ENCODE measurements around the gene TRAFD1. TPM values are rescaled to one million over a fixed set of nuclear protein-coding genes. Genes with fewer than 3 reads are reported as not detected.

The TRAFD1 gene
- total RNA-seq, 1 donor from 2014 or later, result 17.4 TPM

DNA sequence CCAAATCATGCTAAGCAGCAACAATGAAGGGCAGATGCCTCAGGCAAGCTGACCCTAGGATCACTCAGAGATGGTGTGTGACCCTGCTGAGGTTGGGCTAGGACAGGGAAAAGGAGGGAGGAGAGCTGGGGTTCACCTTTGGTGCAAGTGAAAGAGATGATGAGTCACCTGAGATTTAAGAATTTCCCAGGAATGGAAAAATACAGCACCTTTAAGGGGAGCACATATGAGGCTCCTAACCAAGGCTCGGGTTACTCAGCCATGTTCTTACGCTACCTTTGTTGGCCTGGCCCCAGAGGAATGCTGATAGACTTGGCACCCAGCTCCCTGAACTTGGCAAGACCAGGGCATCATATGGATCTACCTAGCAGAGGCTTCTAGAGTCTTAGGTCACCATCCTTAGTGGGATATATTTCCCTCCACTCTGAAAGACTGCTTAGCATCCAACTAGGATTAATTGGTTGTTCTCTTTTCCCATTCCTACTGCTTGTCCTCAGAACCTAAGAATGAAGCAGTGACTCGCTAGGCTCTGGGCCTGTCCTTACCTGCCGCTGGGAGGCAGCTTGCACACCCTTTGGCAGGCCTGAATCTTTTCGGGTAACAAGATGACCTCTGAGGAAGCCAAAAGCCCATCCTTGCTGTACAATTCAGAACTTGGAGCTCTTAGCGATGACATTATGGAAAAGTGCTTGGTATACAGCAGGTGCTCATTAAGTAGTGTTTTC, 12.8 kb upstream of the TRAFD1 start:
- DNase-seq (ENCODE audit: low spot score), result peak; percentile 22

DNA sequence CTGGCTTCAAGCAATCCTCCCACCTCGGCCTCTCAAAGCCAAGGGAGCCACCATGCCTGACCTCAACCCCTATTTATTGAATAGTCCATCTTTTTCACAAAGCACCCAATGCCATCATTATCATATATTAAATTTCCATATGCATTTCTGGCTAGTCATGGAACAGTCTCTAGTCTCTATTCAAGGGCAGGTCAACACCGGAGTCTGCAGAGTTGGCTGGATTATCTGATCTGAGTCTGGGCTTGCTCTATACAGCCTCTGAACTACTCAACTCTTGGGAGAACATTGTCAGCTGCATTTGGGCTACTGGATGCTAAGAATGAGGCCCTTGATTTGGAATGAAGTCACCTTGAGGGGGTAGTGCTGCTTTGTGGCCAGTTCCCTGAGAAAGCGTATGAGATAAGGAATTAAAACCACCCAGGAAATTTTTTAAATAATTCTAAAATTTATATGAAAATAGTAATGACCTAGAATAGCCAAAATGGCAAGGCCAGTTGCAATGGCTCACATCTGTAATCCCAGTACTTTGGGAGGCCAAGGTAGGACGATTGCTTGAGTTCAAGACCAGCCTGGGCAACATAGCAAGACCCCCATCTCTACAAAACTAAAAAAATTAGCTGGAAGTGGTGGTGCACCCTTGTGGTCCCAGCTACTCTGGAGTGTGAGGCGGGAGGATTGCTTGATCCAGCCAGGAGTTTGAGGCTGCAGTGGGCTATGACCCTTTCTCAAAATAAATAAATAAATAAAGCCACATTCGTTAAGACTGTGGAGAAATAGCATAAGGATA, 9.9 kb upstream of the TRAFD1 start:
- DNase-seq (ENCODE audit: low spot score), result peak; percentile 24

DNA sequence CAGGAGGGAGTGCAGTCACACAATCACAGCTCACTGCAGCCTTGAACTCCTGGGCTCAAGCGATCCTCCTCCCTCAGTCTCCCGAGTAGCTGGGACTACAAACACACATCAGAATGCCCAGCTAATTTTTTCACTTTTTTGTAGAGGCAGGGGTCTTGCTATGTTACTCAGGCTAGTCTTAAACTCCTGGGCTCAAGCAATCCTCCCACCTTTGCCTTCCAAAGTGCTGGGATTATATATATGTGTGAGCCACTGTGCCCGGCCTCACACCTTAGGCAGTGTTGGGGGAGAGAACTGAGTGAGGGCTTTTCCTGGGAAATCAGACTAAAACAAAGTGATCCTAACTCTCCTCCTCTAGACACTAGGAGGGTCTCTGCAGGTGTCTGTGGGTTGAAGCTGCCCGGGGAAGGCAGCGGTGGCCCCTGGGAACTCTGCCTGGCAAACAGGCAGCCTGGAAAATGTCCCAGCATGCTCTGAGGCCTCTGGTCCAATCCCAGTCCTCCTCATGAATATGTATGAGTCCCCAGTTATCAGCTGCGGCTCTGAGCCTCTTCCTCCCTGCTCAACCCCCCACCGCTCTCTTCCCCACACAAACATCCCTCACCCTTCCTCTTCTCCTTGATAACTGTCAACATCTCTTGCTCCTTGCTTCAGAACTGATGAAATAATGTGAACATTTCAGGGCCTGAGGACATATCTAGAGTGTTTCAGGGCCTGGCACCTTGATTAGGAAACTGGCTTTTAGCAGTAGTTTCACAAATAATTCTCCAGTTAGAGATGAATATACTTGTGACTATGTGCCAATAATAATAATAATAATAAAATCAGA, 8.9 kb upstream of the TRAFD1 start:
- DNase-seq (ENCODE audit: low spot score), result peak; percentile 88

DNA sequence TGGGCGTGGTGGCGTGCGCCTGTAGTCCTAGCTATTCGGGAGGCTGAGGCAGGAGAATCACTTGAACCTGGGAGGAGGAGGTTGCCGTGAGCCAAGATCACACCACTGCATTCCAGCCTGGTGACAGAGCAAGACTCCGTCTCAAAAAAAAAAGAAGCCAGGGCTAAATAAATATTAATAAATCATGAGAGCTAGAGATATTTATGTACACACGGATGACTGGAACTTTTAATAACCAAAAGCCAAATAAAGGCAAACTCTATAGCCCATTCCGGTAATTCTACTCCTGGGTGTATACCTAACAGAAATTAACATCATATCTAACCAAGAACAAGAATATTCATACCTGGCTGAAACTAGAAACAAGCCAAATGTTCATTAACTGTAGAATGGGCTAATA, 7.7 kb upstream of the TRAFD1 start:
- DNase-seq (ENCODE audit: low spot score), result no peak

DNA sequence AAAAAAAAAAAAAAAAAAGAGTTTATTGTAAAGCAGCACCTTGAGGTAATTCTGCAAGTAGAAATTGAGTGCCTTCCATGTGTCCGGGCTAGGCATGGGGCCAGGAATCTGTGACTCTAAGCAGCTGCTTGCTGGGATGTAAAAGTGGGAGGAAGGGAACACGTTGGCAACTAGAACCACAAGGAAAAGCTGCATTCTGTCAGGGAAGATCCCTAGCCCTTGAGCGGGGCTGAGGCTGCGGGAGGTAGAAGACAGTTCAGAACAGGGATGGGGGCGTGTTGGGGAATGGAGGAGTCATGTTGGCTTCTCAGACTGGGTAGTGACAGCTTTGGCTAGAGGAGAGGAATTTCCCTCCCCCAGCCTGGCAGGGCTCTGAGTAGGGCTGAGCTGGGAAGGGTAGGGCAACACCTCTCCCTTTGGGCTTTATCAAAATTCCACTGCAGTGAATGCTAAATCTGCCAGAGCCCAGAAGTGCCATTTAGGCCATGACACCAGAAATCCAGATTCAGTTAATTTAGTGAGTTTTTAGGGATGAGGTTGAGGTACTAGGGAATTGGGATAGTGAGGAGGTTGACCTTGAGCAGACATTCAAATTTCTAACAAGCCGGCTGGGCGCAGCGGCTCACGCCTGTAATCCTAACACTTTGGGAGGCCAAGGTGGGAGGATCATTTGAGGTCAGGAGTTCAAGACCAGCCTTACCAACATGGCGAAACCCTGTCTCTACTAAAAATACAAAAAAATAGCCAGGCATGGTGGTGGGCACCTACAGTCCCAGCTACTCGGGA, 3.4 kb upstream of the TRAFD1 start:
- peak; percentile 86 for DNase-seq (ENCODE audit: low spot score)

DNA sequence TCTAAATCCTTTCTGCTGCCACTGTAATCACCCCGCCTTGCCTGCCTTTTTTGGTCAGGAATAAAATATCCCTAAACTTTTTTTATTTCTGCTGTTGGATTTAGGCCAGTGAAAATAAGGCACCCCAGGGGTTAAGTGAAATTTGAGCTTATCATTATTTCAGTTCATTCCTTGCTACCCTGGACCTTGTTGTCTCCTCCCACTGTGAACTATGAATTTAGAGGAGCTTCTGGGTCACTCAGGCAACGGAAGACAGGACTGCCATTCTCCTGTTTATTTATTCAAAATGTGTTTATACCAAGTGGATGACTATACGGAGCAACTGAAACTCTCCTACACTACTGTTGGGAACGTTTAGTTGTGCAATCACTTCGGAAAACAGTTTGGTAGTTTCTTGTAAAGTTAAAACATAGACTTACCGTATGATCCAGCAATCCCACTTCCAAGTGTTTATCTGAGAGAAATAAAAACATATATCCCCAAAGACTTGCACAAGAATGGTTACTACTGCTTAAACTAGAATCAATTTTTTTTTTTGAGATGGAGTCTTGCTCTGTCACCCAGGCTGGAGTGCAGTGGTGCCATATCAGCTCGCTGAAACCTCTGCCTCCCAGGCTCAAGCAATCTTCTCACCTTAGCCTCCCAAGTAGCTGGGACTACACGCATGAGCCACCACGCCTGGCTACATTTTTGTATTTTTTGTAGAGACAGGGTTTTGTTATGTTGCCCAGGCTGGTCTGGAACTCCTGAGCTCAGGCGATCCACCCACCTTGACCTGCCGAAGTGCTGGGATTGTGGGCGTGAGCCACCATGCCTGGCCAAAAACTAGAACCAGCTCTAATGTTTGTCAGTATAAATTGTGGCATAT, 2.3 kb upstream of the TRAFD1 start:
- DNase-seq (ENCODE audit: low spot score), result peak; percentile 68

DNA sequence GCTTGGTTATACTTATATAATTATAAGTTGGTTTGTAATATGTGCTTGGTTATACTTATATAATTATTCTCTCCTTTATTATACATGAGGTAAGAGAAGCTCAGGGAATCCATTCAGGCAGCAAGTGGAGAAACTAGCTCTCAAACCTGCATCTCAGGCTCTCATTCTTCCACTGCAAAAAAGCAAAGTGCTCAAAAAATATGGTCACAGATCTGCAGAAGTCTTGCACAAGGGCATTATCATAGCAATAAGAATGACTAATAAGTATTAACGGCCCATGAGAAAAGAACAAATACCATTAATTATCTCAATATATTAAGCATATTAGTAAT, 476 bp upstream of the TRAFD1 start:
- no peak for DNase-seq (ENCODE audit: low spot score)

DNA sequence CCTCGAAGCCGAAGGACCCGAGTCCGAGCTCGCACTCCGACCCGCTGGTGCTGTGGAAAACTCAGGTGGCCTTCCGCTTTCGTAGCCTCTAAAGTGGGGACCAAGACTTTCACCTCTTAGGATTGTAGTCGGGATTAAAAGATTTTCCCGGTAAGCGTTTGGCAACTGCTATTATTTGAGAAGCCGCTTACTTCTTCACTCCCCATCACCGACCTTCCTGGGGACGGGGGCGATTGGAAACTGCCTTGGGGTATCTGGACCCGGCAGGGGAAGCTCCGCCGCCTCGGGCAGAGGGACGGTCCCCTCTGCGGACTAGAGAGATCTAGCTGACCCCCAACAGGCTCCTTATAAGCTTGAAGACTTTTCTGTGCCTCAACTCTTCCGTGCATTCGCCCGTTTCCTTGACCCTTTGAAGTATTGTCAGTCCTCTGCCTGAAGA, 659 bp downstream of the TRAFD1 start:
- peak; percentile 72 for DNase-seq (ENCODE audit: low spot score)

DNA sequence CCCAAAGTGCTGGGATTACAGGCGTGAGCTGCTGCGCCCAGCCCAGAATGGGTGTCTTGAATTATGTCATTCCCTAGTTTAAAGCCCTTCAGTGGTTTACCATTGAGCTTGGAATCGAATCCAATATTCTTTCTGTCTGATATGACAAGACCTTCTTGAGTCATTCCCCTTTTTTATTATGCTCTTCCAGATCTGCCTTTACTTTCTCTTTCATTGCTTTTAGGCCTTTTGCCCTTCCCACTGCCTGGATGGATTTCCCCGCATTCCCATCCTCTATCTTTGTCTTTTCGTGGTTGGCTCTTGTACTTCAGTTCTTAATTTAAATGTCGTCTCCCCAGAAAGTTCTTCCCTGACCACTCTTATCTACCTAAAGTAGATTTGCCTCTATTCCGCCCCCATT, 1.6 kb downstream of the TRAFD1 start:
- DNase-seq (ENCODE audit: low spot score), result no peak

DNA sequence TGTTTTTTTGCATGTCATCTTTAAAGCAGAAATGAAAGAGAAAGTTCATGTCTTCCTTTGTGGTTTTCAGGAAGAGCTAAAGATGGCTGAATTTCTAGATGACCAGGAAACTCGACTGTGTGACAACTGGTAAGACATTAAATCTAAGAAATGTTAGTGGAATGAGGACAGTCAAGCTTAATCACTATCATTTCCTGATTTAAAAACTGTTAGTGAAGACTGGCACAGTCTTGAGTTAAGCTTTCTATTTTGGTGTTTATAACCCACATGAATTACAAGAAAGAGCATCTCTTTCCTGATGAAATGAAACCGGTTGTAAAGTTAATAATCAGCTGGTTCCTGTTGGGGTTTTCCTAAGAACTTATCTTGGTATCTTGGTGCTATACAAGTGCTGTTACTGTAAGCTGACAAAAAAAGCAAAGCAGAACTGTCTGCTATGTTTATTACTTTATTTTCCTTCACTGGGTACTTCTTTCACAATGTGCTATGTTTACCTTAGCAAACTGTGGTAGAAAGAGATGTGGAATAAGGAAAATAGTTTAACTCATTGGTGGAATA, 5.2 kb downstream of the TRAFD1 start:
- no peak for DNase-seq (ENCODE audit: low spot score)

DNA sequence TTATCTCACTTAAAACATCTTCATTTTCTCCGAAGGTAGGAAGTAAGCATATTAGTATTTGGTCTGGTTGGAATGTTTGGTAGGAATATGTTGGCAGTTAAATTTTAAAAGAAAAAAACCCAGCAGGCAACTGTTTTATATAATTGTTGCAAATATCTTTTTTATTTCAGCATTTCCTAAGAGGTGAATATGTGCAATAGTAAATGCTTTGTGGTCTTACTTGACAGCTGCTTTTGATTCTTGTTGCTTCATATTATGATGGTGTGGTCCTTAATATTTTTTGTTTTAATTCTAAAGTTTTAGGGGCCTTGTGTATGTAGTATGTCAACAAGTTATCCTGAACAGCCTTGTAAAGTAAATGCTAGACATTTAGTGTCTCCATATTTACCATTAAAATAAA, 6.3 kb downstream of the TRAFD1 start:
- no peak for DNase-seq (ENCODE audit: low spot score)

DNA sequence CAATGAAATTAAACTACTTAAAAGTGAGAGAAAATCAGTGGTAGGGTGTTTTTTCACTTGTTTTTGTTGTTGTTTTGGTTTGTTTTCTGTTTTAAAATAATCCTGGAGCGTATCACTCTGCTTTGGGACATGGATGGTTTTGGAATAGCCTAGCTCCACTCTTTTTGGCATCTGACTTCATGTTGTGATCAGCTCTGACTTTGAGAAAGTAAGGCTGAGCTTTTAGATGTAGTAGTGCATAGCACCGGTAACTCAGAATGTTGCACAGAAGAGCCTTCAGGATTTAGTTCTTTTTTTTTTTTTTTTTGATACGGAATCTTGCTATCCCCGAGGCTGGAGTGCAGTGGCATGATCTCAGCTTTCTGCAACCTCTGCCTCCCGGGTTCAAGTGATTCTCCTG, 8.1 kb downstream of the TRAFD1 start:
- no peak for DNase-seq (ENCODE audit: low spot score)

DNA sequence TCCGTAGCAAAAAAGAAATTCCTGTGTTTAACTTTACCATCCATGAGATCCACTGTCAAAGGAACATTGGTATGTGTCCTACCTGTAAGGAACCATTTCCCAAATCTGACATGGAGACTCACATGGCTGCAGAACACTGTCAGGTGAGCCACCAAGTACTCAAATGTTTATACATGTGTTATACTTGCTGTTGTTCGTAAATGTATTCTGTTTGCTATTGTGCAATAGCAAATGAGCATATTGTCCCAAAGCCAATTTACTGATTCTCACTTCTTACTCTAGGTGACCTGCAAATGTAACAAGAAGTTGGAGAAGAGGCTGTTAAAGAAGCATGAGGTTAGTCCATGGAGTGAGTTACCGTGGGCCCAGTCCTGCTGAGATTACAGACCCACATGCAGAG, 9.4 kb downstream of the TRAFD1 start:
- DNase-seq (ENCODE audit: low spot score), result no peak

DNA sequence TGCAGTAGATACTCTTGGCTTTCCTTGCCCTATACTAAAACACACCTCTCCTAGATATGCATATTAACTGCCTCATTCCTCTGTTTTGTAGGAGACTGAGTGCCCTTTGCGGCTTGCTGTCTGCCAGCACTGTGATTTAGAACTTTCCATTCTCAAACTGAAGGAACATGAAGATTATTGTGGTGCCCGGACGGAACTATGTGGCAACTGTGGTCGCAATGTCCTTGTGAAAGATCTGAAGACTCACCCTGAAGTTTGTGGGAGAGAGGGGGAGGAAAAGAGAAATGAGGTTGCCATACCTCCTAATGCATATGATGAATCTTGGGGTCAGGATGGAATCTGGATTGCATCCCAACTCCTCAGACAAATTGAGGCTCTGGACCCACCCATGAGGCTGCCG, 15.4 kb downstream of the TRAFD1 start:
- DNase-seq (ENCODE audit: low spot score), result peak; percentile 37

DNA sequence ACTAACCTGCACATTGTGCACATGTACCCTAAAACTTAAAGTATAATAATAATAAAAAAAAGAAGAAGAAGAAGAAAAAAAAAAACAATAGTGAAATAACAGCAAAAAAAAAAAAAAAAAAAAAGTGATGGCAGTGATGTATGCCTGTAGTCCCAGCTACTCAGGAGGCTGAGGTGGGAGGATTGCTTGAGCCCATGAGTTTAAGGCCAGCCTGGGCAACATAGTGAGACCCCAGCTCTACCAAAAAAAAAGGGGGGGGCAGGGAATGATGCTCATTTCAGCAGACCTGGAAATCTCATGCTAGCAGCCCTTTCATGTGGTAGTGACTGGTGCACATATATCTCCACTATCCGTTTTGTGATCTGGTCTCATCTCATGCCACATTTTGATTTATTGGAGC, 20.8 kb downstream of the TRAFD1 start:
- DNase-seq (ENCODE audit: low spot score), result no peak

DNA sequence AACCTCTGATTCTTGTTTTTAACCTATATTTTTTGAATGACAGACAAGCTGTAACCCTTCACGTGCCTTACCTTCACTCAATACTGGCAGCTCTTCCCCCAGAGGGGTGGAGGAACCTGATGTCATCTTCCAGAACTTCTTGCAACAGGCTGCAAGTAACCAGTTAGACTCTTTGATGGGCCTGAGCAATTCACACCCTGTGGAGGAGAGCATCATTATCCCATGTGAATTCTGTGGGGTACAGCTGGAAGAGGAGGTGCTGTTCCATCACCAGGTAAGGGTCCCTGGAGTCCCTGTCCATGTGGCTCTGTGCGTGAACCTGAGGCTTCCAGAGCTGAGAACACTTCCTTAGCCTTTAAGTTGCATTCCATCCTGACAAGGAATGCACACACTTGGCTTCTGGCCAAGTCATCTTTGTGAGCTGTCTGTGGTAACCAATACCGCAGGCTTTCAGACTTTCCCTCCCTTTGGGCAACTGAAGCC, 22.7 kb downstream of the TRAFD1 start:
- DNase-seq (ENCODE audit: low spot score), result no peak

DNA sequence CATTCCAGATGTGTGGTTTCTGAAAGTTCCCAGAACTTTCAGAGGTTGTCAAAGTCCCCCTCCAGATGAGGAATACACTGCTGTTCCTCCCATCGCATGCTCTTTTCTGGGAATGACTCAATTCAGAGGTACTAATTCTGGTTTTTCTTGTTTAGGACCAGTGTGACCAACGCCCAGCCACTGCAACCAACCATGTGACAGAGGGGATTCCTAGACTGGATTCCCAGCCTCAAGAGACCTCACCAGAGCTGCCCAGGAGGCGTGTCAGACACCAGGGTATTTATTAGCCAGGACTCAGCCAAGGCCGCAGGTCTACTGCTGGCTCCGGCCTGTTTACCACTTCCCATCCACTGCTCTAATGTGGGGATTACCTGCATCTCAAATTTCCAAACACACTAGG, 24.2 kb downstream of the TRAFD1 start:
- no peak for DNase-seq (ENCODE audit: low spot score)

DNA sequence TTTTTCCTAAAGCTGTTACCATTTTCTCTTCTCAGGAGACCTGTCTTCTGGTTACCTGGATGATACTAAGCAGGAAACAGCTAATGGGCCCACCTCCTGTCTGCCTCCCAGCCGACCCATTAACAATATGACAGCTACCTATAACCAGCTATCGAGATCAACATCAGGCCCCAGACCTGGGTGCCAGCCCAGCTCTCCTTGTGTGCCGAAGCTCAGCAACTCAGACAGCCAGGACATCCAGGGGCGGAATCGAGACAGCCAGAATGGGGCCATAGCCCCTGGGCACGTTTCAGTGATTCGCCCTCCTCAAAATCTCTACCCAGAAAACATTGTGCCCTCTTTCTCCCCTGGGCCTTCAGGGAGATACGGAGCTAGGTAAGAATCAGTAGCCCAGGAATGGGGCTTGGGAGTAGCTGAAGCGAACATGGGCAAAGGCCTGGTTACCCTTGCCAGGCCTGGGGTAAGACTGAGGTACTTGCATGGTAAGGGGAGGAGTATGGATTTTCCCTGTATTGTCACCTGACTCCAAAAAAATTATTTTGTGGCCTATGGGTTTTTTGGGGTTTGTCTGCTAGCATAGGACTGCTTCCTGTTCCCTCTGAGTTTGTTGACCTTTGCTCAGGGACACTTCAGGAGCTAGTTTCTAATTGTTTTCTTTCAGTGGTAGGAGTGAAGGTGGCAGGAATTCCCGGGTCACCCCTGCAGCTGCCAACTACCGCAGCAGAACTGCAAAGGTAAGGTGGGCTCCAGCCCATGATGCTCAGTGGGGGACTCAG, 26.6 kb downstream of the TRAFD1 start:
- DNase-seq (ENCODE audit: low spot score), result no peak

All from mesenteric fat pad (tissue), 1 donor.